Type B pancreatic cell (in vitro differentiated cells): ENCODE results near the gene PTGES3. TPM values are rescaled to one million over a fixed set of nuclear protein-coding genes. Genes with fewer than 3 reads are reported as not detected.
"Not testable (repeated sequence)": the region's sequence is repeated elsewhere in the genome, so short reads cannot be mapped to it uniquely, and the experiment has no call there.

Experiments
- DNase-seq: peaks from one replicate; pipeline ENCODE4 v3.0.0; 2021; ENCODE audit warnings: mixed read lengths; ENCODE audit not compliant: unreplicated experiment; ENCODE audit errors: extremely low spot score
- H3K27ac Mint-ChIP-seq: 2 replicates; pipeline ENCODE4 v1.8.0; 2021; ENCODE audit warnings: mild to moderate bottlenecking, mixed read lengths
- H3K27me3 Mint-ChIP-seq: 2 replicates; pipeline ENCODE4 v1.8.0; 2021; ENCODE audit warnings: mixed read lengths
- H3K36me3 Mint-ChIP-seq: 2 replicates; pipeline ENCODE4 v1.8.0; 2021; ENCODE audit warnings: mixed read lengths
- H3K4me1 Mint-ChIP-seq: one replicate; pipeline ENCODE4 v1.8.0; 2021; ENCODE audit warnings: mixed read lengths; ENCODE audit not compliant: unreplicated experiment
- H3K4me3 Mint-ChIP-seq: 2 replicates; pipeline ENCODE4 v1.8.0; 2021; ENCODE audit warnings: mild to moderate bottlenecking, mixed read lengths
- H3K9me3 Mint-ChIP-seq: 2 replicates; pipeline ENCODE4 v1.8.0; 2021; ENCODE audit warnings: mixed read lengths
- long read RNA-seq: library from polyadenylated mRNA; unstranded; transcript quantifications from one replicate; pipeline ENCODE4 v2.0.0, GENCODE V29; 2020
- total RNA-seq: library from RNA; stranded (reverse); gene quantifications from 2 replicates; pipeline ENCODE4 v1.2.1, GENCODE V29; 2021; ENCODE audit warnings: low replicate concordance
- TF ChIP-seq, protein P1 (sequence below): fragments of 200-600 bp; sonication (generic); conservative IDR thresholded peaks from 2 replicates; pipeline ENCODE4 v1.5.0; 2021; ENCODE audit warnings: antibody characterized with exemption, mild to moderate bottlenecking

Gene PTGES3, protein sequence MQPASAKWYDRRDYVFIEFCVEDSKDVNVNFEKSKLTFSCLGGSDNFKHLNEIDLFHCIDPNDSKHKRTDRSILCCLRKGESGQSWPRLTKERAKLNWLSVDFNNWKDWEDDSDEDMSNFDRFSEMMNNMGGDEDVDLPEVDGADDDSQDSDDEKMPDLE
- 219 and 222 TPM in 2 replicates for total RNA-seq
- long read RNA-seq, transcript PTGES3-201 (8 exons, 1,920 nt), result major isoform, 1,536 of 1,669 reads
- long read RNA-seq, transcript PTGES3-207 (9 exons, 2,077 nt), result minor isoform, 5 of 1,669 reads
- long read RNA-seq, transcript PTGES3-202 (7 exons, 1,547 nt), result minor isoform, 34 of 1,669 reads
- long read RNA-seq, transcript PTGES3-204 (7 exons, 1,017 nt), result minor isoform, 16 of 1,669 reads
- long read RNA-seq, partial matches to known transcripts, result 14 of 1,669 reads
- long read RNA-seq, other reads (novel, unspliced or antisense), result 64 of 1,669 reads

DNA sequence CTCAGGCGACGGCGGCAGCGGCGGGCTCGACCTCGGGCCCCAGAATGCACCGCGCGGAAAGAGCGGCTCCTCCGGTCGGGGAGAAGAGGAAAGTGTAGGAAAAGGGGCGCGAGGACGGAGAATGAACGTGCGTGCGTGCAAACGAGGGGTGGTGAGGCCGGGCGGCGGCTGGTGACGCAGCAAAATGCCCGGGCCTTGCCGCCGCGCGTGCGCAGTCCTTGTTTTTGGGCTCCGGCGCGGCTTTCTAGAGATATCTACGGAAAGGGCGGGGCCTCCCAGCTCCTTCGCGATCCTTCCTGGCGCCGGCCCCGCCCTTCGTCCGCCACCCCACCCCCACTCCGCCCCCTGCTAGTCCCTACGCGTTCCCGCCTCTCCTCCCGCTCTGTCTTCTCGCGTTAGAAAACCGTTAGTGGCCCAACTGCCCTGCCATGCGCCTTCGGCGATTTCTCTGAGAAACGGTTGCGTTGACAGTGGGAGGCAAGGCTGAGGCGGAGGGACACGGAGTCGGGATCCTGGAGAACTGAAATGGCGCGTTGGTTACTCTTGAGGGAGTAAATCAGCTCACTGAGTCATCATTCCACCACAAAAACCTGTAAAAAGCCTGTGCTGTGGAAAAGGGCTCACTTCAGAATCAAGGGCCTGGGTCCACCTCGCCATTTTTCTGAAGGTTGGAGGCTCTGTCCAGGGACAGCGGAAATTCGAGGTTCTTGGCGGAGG, at the start of gene PTGES3:
PTGES3 (minus strand) TSS at position 156 of the 717 bp plus-strand sequence. CDS start 285 bp downstream, outside the sequence.
- TF ChIP-seq, protein P1, sequence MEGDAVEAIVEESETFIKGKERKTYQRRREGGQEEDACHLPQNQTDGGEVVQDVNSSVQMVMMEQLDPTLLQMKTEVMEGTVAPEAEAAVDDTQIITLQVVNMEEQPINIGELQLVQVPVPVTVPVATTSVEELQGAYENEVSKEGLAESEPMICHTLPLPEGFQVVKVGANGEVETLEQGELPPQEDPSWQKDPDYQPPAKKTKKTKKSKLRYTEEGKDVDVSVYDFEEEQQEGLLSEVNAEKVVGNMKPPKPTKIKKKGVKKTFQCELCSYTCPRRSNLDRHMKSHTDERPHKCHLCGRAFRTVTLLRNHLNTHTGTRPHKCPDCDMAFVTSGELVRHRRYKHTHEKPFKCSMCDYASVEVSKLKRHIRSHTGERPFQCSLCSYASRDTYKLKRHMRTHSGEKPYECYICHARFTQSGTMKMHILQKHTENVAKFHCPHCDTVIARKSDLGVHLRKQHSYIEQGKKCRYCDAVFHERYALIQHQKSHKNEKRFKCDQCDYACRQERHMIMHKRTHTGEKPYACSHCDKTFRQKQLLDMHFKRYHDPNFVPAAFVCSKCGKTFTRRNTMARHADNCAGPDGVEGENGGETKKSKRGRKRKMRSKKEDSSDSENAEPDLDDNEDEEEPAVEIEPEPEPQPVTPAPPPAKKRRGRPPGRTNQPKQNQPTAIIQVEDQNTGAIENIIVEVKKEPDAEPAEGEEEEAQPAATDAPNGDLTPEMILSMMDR, result no peak
- Mint-ChIP-seq H3K4me1 (peaks cover 21% of the 10 kb centered on the region), H3K4me3 (peak within 1 kb of the TSS; percentile 99), H3K9me3 (peaks cover 3% of the 10 kb centered on the region), H3K27ac (peak within 1 kb of the TSS; percentile 99), H3K27me3 (no peaks in the 10 kb centered on the region), H3K36me3 (peaks cover 21% of the 10 kb centered on the region)
- DNase-seq, result peak; percentile 99

DNA sequence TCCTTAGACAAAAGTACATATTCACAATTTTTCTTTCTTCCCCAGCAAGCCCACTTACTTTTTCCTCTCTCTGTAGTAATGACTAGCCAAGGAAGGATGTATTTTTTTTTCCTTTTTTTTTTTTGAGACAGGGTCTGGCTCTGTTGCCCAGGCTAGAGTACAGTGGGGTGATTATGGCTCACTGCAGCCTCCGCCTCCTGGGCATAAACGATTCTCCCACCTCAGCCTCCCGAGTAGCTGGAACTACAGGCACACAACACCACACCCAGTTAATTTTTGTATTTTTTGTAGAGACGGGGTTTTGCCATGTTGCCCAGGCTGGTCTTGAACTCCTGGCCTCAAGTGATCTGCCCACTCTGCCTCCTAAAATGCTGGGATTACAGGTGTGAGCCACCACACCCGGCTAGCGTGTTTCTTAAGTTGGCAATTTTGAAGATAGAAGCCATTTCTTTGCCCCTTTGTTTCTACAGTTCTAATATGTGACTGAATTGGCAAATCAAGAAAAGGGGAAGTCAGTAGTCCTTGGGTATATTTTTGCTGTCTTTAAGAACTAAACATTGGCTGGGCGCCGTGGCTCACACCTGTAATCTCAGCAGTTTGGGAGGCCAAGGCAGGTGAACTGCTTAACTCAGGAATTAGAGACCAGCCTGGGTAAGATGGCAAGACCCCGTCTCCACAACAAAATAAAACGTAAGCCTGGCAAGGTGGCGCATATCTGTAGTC, 40.2 kb upstream of the PTGES3 start:
- Mint-ChIP-seq H3K9me3 (no peaks in the 10 kb centered on the region), H3K36me3 (peaks cover 19% of the 10 kb centered on the region), H3K4me1 (peaks cover 17% of the 10 kb centered on the region), H3K27ac (no peak overlapping the region), H3K4me3 (no peak overlapping the region), H3K27me3 (no peaks in the 10 kb centered on the region)
- no peak for DNase-seq
- TF ChIP-seq, protein P1, result no peak

DNA sequence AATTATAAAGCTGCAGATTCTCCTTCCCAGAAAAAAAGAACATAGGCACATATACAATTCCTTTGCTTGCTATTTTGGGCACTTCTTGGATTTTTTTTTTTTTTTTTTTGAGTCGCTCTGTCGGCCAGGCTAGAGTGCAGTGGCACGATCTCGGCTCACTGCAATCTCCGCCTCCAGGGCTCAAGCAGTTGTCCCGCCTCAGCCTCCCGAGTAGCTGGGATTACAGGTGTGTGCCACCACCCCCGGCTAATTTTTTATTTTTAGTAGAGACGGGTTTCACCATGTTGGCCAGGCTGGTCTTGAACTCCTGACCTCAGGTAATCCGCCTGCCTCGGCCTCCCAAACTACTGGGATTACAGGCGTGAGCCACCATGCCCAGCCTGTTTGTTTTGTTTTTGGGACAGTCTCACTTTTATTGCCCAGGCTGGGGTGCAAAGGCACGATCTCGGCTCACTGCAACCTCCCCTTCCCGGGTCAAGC, 38.2 kb upstream of the PTGES3 start:
- not testable (repeated sequence) for H3K27me3 Mint-ChIP-seq, DNase-seq, H3K9me3 Mint-ChIP-seq
- Mint-ChIP-seq H3K4me3 (peak overlapping the region; percentile 98), H3K36me3 (peaks cover 33% of the 10 kb centered on the region), H3K27ac (peak overlapping the region; percentile 98), H3K4me1 (peaks cover 33% of the 10 kb centered on the region)

DNA sequence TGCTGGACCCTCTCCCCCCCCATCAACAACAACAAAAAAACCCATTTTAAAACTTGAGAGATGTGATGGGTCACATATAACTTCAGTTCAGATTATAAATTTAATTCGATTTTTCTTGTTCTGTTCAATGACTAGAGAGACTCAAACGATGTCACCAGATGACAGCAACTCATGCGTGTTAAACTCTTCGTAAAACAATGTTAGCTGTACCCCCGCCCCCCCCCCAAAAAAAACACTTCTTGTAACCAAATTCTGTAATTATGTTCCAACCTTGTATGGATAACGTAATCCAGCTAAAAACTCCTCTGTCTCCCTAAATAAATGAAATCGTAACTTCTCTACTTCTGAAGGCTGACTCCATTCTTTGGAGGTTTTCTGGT, 37.6 kb upstream of the PTGES3 start:
- Mint-ChIP-seq H3K36me3 (peaks cover 34% of the 10 kb centered on the region), H3K27me3 (no peaks in the 10 kb centered on the region), H3K4me3 (peak overlapping the region; percentile 98), H3K27ac (peak overlapping the region; percentile 98), H3K9me3 (no peaks in the 10 kb centered on the region), H3K4me1 (peaks cover 38% of the 10 kb centered on the region)
- DNase-seq, result no peak
- TF ChIP-seq, protein P1, result no peak

DNA sequence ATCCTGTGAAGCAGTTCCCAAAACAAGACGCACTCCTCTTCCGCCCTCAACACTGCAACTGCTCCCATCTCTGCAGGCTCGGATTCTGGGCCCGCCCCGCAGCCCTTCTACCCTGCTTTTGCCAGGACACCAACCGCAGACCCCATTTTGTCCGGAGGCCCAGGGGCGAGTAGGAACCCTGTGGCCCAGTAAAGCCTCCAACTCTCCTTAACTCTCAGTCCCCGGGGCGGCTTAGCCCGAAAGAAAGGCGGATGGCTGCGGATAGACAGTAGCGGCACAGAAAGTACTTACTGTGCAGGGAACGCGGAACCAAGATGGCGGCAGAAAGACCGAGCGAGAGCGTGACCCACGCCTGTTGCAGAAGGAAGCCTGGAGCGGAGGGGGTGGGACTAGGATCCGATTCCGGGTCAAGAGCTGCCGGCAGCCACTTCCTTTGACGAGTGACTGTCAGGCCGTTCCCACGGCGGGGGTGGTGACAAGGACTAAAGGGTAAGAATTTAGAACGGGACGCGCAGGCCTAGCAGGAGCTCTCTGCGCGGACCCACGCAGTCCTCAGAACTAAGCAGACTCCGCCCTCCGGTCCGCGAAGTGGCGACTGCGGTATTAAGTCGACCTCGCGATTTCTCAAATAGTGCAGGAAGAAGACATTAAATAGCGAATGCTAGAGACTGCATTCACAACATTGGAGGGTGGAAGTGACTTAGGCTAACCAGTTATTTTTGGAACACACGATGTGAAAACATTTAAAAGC, 37.1 kb upstream of the PTGES3 start, which contains the start of gene NACA:
NACA (minus strand) TSS at position 328 of the 751 bp plus-strand sequence. CDS start 778 bp downstream, outside the sequence.
- H3K36me3 Mint-ChIP-seq, result peaks cover 39% of the 10 kb centered on the region
- H3K4me3 Mint-ChIP-seq, result peak within 1 kb of the TSS; percentile 98
- peak; percentile 94 for DNase-seq
- peaks cover 44% of the 10 kb centered on the region for H3K4me1 Mint-ChIP-seq
- H3K27me3 Mint-ChIP-seq, result no peaks in the 10 kb centered on the region
- peak within 1 kb of the TSS; percentile 98 for H3K27ac Mint-ChIP-seq
- H3K9me3 Mint-ChIP-seq, result no peaks in the 10 kb centered on the region
- TF ChIP-seq, protein P1, result no peak
